ENCODE measurements around the gene DNAH17. TPM values are rescaled to one million over a fixed set of nuclear protein-coding genes. Genes with fewer than 3 reads are reported as not detected.

DNAH17 gene
- total RNA-seq, 4 donors from 2014 or later = under 0.01 TPM; not detected in 3

- no peaks in the 10 kb centered on the region for H3K27me3 ChIP-seq
- H3K27ac ChIP-seq = no peak overlapping the region
- no peaks in the 10 kb centered on the region for H3K4me1 ChIP-seq
- 60% methylated on average over 4 of the region's 4 CpGs; no CpG with 5 or more reads in 1 of the 2 donors for WGBS, 2 donors (ENCODE audit: low coverage in 1 of 2)
- intact Hi-C loops (cut with DNase I; ENCODE audit: low total_unique reads) (no loop called here), in situ Hi-C loops (cut with MboI; ENCODE audit: low pct_ligation_motif_present in 1 of 4, low pct_unique_long_range_greater_than_20kb in 1 of 4, low sequenced_read_pairs in 3 of 4) (loop anchor here in 1 of 4 donors (25.0 kb wide), 1 partner anchor 199 kb away; no protein-coding TSS in a partner anchor)
- H3K4me3 ChIP-seq = no peak overlapping the region
- no peak for DNase-seq
- no peaks in the 10 kb centered on the region for H3K36me3 ChIP-seq
- TF ChIP-seq CTCF (IDR thresholded peaks at IDR 0.05) (no peak), EP300 (IDR thresholded peaks at IDR 0.05; ENCODE audit: low read depth) (no peak), POLR2AphosphoS5 (IDR thresholded peaks at IDR 0.05) (no peak), POLR2A (IDR thresholded peaks at IDR 0.05) (no peak)
- no peaks in the 10 kb centered on the region for H3K9me3 ChIP-seq
Observed at GRCh38 chr17:78512976-78513375, 64.2 kb downstream of the DNAH17 start.

GRCh38 chr17:78510141-78511075 lies 66.8 kb downstream of the DNAH17 start:
- no peak for DNase-seq
- in situ Hi-C loops (cut with MboI; ENCODE audit: low pct_ligation_motif_present in 1 of 4, low pct_unique_long_range_greater_than_20kb in 1 of 4, low sequenced_read_pairs in 3 of 4) = loop anchor here in 1 of 4 donors (25.0 kb wide), 1 partner anchor 202 kb away; no protein-coding TSS in a partner anchor
- H3K4me1 ChIP-seq = no peaks in the 10 kb centered on the region
- H3K36me3 ChIP-seq = no peaks in the 10 kb centered on the region
- peaks cover 5% of the 10 kb centered on the region for H3K27me3 ChIP-seq
- H3K4me3 ChIP-seq = no peak overlapping the region
- intact Hi-C loops (cut with DNase I; ENCODE audit: low total_unique reads) = no loop called here
- H3K27ac ChIP-seq = no peak overlapping the region
- 70 to 88% methylated on average over 9 to 28 of the region's 28 CpGs for WGBS, 2 donors (ENCODE audit: low coverage in 1 of 2)
- no peaks in the 10 kb centered on the region for H3K9me3 ChIP-seq
- TF ChIP-seq CTCF (IDR thresholded peaks at IDR 0.05) = no peak
- TF ChIP-seq POLR2AphosphoS5 (IDR thresholded peaks at IDR 0.05) = no peak
- TF ChIP-seq EP300 (IDR thresholded peaks at IDR 0.05; ENCODE audit: low read depth) = no peak
- no peak for TF ChIP-seq POLR2A (IDR thresholded peaks at IDR 0.05)

- no peaks in the 10 kb centered on the region for H3K9me3 ChIP-seq
- TF ChIP-seq POLR2AphosphoS5 (IDR thresholded peaks at IDR 0.05) (no peak), POLR2A (IDR thresholded peaks at IDR 0.05) (no peak), CTCF (IDR thresholded peaks at IDR 0.05) (no peak), EP300 (IDR thresholded peaks at IDR 0.05; ENCODE audit: low read depth) (no peak)
- in situ Hi-C loops (cut with MboI; ENCODE audit: low pct_ligation_motif_present in 1 of 4, low pct_unique_long_range_greater_than_20kb in 1 of 4, low sequenced_read_pairs in 3 of 4) = loop anchor here in 1 of 4 donors (25.0 kb wide), 1 partner anchor 205 kb away; no protein-coding TSS in a partner anchor
- H3K27me3 ChIP-seq = peaks cover 18% of the 10 kb centered on the region
- DNase-seq = no peak
- no peaks in the 10 kb centered on the region for H3K36me3 ChIP-seq
- H3K4me1 ChIP-seq = no peaks in the 10 kb centered on the region
- intact Hi-C loops (cut with DNase I; ENCODE audit: low total_unique reads) = no loop called here
- no peak overlapping the region for H3K27ac ChIP-seq
- no peak overlapping the region for H3K4me3 ChIP-seq
- 88% methylated on average over 11 of the region's 11 CpGs; no CpG with 5 or more reads in 1 of the 2 donors for WGBS, 2 donors (ENCODE audit: low coverage in 1 of 2)
Observed at GRCh38 chr17:78507526-78507925, 69.7 kb downstream of the DNAH17 start.

GRCh38 chr17:78506454-78507309 lies 70.5 kb downstream of the DNAH17 start:
- H3K27me3 ChIP-seq = peaks cover 18% of the 10 kb centered on the region
- H3K36me3 ChIP-seq = no peaks in the 10 kb centered on the region
- in situ Hi-C loops (cut with MboI; ENCODE audit: low pct_ligation_motif_present in 1 of 4, low pct_unique_long_range_greater_than_20kb in 1 of 4, low sequenced_read_pairs in 3 of 4) = loop anchor here in 1 of 4 donors (25.0 kb wide), 1 partner anchor 206 kb away; no protein-coding TSS in a partner anchor
- no peak for TF ChIP-seq EP300 (IDR thresholded peaks at IDR 0.05; ENCODE audit: low read depth)
- no peak for TF ChIP-seq POLR2A (IDR thresholded peaks at IDR 0.05)
- H3K4me3 ChIP-seq = no peak overlapping the region
- no peak for DNase-seq
- 54 to 82% methylated on average over 7 to 20 of the region's 20 CpGs for WGBS, 2 donors (ENCODE audit: low coverage in 1 of 2)
- H3K9me3 ChIP-seq = no peaks in the 10 kb centered on the region
- intact Hi-C loops (cut with DNase I; ENCODE audit: low total_unique reads) = no loop called here
- H3K27ac ChIP-seq = no peak overlapping the region
- H3K4me1 ChIP-seq = no peaks in the 10 kb centered on the region

All from transverse colon (tissue), 4 donors.